GM21529 (cell line): ENCODE results near the gene GFOD1.
"Not testable (repeated sequence)": the region's sequence is repeated elsewhere in the genome, so short reads cannot be mapped to it uniquely, and the experiment has no call there.

Experiments used
- ATAC-seq: cut with Tn5 transposase; IDR thresholded peaks from one replicate; pipeline ENCODE4 v1.9.1; 2021; ENCODE audit not compliant: unreplicated experiment

Gene GFOD1

DNA sequence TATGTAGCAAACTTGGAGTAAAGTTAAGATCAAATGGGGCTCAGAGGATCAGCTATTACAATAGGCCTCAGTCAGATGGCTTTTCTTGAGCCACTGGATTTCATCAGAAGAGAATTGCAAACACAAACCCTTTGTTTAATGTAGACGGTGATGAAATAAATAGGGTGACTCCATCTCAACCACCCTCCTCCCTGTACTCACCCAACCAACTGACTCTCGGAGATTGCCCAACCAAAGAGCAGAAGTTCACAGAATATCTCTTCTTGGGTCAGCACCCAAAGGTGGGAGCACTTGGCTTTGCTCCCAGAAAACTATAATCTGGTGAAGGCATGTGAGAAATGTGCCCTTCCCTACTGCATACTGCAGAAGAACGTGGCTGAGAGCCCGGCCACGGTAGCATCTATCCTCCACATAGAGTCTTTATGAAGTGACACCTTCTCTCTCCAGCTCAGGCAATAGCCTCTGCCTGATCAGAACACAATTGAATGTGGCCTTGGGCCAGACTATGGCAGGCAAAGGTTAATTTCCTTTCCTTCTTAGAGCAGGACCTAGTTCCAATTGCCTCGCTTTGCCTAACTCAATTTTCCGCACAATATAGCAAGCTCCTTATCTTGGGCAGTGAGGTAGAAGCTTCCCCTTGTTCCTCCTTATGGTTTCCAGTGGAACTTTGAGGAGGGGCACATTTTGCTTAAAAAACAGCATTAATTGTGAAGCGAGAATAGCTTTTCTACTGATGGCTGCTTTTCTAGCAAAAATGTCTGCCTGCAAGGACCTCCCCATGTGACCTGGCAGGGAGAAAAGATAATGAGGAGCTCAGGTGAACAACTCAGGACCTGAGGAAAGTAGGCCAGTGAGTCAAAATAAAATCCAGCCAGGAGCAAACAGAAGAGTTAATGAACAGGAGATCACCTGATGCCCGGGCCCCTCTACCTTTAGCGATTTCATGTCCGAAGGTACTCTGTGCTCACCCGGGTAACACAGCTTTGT, 79.4 kb downstream of the GFOD1 start:
- ATAC-seq, result no peak

DNA sequence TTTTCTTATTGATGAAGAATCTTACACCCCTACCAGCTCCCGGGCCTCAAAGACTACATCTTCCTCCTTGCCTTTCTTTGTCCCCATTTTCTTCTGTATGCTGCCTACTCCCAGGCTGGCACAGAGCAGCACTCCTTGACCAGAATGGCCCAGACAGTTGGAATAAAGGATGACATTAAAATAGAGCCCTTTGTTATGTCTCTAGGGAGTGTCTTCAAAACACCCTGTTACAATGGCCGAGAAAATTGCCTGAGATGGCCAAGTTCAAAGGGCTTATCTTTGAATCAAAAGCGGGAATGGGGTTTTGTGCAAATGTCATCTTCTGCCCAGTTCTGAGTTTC, 80.1 kb downstream of the GFOD1 start:
- ATAC-seq, result no peak

DNA sequence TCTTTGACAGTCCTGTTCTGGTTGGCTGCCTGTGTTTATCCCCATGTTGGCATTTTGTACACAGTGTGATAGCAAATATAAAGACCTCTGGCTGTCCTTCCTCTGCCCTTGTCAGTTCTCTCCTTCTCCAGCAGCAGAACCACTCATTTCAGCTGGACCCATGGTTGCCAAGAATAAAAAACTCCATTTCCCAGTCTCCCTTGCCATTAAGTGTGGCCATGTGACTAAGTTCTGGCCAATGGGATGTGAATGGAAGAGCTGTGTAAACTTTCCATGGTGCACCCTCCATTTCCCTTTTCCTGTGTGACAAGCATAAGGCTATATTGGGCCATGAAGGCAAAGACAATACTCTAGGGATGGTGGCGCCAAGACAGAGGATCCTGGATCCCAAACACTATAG, 80.6 kb downstream of the GFOD1 start:
- no peak for ATAC-seq

DNA sequence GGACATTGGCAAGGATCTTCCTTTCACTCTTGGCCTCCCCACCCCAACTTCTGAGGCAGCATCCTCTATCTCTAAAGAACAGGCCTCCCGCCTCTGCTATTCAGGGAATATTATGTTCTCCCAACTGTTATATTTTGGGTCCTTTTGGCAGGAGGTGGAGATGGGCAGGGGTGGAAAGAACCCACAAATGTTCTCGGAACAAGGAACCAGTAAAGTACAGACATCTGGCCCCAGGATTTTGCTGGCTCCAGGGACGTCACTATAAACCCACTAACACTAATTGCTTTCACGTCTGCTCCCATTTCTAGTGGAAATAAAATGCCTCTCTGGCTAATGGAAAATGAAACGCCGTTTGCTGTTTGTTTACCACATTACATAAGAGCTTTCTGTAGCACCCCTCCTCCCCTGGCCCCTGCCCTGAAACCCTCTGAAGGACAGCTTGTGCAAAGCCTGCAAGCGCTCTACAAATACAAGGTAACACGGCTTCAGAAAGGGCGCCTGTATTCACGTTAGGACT, 81.4 kb downstream of the GFOD1 start:
- no peak for ATAC-seq

GRCh38 chr6:13404892-13405254, 82.5 kb downstream of the GFOD1 start:
- no peak for ATAC-seq

GRCh38 chr6:13404228-13404891, 83.0 kb downstream of the GFOD1 start:
- ATAC-seq, result no peak

DNA sequence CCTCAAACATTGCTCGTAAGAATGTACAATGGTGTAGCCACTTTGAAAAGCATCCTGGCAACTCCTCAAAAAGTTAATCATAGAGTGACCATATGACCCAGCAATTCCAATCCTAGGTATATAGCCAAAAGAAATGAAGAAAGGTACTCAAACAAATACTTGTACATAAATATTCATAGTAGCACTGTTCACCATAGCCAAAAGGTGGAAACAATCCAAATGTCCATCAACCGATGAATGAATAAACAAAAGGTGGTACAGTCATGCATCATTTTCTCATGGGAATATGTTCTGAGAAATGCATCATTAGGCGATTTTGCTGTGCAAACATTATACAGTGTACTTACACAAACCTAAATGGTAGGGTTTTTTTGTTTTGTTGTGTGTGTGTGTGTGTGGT, 84.7 kb downstream of the GFOD1 start:
- ATAC-seq, result no peak

DNA sequence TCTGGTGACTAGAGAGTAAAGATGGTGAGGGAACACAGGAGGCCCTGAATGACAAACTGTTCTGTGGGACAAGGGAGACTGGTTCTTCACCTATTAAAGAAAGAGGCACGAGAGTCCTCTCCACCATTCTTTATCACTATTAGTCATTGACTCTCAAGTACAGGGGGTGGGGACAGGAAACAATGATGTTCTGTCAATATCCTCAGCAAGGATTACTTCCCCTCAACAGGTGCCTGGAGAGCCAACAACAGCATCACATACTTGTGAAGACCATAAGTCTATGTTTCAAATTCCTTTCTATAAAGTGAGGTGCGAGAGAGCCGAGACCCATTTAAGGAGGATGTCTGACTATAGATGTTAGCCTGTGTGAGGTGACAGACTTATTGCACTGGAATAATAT, 86.6 kb downstream of the GFOD1 start:
- ATAC-seq, result peak; percentile 35

DNA sequence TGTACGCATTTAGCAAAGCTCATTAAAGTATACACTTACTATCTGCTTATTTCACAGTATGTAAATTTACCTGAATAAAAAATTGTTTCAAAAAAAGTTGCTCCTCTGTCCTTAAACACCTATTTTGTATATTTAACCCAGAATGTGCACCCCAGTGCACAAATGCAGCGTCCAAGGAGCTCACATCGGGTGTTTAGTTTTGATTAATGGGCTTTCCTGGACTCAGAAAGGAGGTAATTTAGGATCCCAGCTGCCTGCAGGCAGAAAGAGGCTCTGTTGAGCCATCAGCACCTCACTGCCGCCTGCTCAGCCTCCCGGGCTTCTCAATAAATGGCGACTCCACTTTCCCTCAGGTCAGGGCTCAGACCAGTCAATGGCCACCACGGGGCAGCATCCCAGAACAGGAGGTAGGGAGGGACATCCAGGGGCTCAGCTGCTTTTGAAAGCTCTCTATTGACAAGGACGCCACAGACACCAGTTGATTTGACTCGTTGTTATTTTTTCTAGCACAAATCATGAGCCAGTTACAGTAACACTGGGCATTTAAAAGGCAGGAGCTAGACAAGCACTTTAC, 88.9 kb downstream of the GFOD1 start:
- ATAC-seq, result no peak

GRCh38 chr6:13398069-13398381, 89.4 kb downstream of the GFOD1 start:
- ATAC-seq, result no peak

DNA sequence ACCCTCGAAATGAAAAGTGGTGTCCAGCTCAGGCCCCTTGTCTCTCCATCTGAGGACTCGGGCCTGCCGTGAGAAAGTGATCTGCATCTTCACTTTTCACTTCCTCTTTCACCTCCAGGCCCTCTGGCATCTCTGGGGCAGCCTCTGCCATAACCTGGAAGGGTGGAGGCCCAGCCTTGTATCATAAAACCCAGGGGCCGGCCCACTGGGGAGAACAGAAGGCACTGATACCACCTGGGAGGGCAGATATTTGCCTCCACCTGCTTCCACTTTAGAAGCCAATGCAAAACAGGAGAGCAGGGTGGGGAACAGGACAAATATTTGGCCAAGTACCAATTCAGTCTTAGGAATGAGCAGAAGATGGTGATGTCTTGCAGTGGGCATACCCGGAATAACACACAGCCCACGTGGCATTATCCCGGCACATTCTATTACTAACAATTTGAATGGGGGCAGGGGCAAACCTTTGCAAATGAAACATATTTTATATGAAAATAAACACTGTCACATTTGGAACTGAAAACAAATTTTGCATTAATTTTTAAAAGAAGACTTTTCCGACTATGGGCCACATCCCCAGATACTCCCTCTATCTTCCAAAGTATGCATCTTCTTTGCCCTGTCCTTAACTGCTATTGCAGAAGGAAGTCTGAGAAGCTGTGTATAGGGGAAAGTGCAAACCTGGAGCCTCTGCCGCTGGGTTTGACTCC, 89.9 kb downstream of the GFOD1 start:
- peak; percentile 80 for ATAC-seq

GRCh38 chr6:13396241-13396792, 91.1 kb downstream of the GFOD1 start:
- no peak for ATAC-seq

GRCh38 chr6:13395272-13396237, 91.8 kb downstream of the GFOD1 start:
- ATAC-seq, result peak; percentile 40

- no peak for ATAC-seq
Observed at GRCh38 chr6:13392462-13392861, 94.9 kb downstream of the GFOD1 start.

DNA sequence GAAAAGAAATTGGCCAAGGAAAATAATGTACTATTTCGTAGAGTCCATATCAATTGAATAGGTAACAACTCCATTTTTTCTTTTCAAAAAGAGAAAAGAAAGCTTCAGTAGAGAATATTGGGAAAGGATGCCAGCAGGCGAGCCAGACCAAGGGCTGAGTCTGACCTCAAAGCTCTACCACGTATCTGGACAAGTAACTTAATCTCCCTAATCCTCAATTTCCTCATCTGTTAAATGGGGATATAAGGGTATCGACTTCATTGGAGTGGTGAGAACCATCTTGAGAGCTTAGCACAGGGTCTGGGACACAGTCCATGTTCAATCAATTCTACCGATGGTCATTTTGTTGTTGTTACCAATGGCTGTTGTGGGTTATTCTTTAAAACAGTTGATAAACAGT, 95.9 kb downstream of the GFOD1 start:
- no peak for ATAC-seq

GRCh38 chr6:13390658-13391057, 96.7 kb downstream of the GFOD1 start:
- ATAC-seq, result no peak

DNA sequence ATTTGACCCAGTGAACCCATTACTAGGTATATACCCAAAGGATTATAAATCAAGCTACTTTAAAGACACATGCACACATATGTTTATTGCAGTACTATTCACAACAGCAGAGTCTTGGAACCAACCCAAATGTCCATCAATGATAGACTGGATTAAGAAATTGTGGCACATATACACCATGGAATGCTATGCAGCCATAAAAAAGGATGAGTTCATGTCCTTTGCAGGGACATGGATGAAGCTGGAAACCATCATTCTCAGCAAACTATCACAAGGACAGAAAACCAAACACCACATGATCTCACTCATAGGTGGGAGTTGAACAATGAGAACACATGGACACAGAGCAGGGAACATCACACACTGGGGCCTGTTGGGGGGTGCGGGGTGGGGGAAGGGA, 98.2 kb downstream of the GFOD1 start:
- ATAC-seq, result not testable (repeated sequence)

DNA sequence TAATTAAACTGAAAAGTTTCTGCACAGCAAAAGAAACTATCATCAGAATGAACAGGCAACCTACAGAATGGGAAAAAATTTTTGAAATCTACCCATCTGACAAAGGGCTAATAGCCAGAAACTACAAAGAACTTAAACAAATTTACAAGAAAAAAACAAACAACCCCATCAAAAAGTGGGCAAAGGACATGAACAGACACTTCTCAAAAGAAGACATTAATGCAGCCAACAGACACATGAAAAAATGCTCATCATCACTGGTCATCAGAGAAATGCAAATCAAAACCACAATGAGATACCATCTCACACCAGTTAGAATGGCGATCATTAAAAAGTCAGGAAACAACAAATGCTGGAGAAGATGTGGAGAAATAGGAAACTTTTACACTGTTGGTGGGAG, 98.6 kb downstream of the GFOD1 start:
- not testable (repeated sequence) for ATAC-seq

DNA sequence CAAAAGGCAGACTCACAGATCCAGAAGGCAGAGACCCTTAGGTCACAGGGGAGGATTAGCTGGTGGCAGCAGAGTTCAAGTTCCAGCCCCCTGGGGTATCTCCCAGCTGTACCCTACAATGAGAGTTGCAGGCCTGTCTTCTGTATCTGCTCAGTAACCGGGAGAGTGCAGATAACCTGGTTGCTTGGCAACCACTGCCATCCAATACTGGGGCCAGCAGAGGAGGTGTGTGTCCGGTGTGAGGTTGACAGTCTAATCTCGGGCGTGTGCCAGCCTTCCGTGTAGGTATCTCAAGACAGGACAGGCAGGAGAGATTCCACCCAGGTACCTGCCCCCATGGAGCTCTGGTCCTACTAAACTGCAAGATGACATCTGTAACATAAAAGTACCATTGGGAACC, 102.4 kb downstream of the GFOD1 start:
- no peak for ATAC-seq

DNA sequence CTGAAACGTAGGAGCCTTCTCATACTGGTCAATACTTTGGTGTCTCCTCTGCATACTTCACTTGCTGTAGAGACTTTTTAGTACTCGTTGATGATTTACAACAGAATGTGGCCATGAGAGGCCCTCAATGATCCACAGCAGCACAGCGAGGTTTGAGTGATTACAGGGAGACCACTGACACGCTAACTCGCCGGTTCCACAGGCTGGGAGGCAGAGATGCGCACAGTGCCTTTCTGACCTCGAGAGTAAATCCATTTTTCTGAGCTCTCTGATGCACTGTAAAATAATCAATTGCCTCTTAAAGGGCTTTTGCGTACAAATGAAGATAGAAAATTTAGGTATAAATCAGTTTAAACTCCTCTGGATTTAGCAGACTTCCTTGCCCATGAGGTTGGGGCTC, 102.9 kb downstream of the GFOD1 start:
- ATAC-seq, result no peak
